Measurements from ENCODE around the gene DAB1.

The DAB1 gene

GRCh38 chr1:57431400-57431799 is 7.5 kb upstream of the DAB1 start:
- ChIA-PET POLR2A (interaction anchor here (0.6 kb wide), 1 partner anchor 8 kb away, joined by 3 read pairs; no protein-coding TSS in a partner anchor), CTCF (no interaction called here)
- Histone ChIP-seq H3K27me3 (replicated peaks in 2 of 5; ENCODE audit: control insufficient read depth in 4 of 5, insufficient read depth in 5 of 5, low read length in 4 of 5) (peaks cover 0 to 9% (median 3%) of the 10 kb centered on the region in 5 experiments), H3K36me3 (ENCODE audit: control insufficient read depth in 4 of 4, insufficient read depth in 4 of 4, low read length in 3 of 4) (no peaks in the 10 kb centered on the region), H3K4me1 (ENCODE audit: control extremely low read depth in 1 of 4, control insufficient read depth in 4 of 4, insufficient read depth in 4 of 4, low read length in 3 of 4) (no peaks in the 10 kb centered on the region), H3K9me3 (ENCODE audit: control extremely low read depth in 1 of 5, control insufficient read depth in 4 of 5, insufficient read depth in 2 of 5, low read depth in 1 of 5, low read length in 4 of 5) (no peaks in the 10 kb centered on the region), H3K27ac (ENCODE audit: insufficient read depth in 1 of 2, low read depth in 1 of 2, low read length in 2 of 2, poor library complexity in 1 of 2, severe bottlenecking in 2 of 2) (no peak overlapping the region), H3K4me3 (ENCODE audit: control insufficient read depth in 1 of 7, extremely low read depth in 1 of 7, insufficient read depth in 4 of 7, low read depth in 2 of 7, low read length in 6 of 7) (no peak overlapping the region)
- 89% methylated on average over 2 of the region's 5 CpGs for WGBS (ENCODE audit: insufficient coverage)
- DNase-seq, result no peak

- WGBS (ENCODE audit: insufficient coverage), result 1% methylated on average over 46 of the region's 63 CpGs
- Histone ChIP-seq H3K27ac (ENCODE audit: insufficient read depth in 1 of 2, low read depth in 1 of 2, low read length in 2 of 2, poor library complexity in 1 of 2, severe bottlenecking in 2 of 2) (no peak overlapping the region), H3K4me1 (ENCODE audit: control extremely low read depth in 1 of 4, control insufficient read depth in 4 of 4, insufficient read depth in 4 of 4, low read length in 3 of 4) (peaks cover 0 to 28% (median 11%) of the 10 kb centered on the region in 4 experiments), H3K27me3 (replicated peaks in 2 of 5; ENCODE audit: control insufficient read depth in 4 of 5, insufficient read depth in 5 of 5, low read length in 4 of 5) (peaks cover 24 to 76% (median 32%) of the 10 kb centered on the region in 5 experiments), H3K4me3 (ENCODE audit: control insufficient read depth in 1 of 7, extremely low read depth in 1 of 7, insufficient read depth in 4 of 7, low read depth in 2 of 7, low read length in 6 of 7) (peak overlapping the region in 5 of 7 experiments; percentile 32 to 68 (median 52)), H3K9me3 (ENCODE audit: control extremely low read depth in 1 of 5, control insufficient read depth in 4 of 5, insufficient read depth in 2 of 5, low read depth in 1 of 5, low read length in 4 of 5) (no peaks in the 10 kb centered on the region), H3K36me3 (ENCODE audit: control insufficient read depth in 4 of 4, insufficient read depth in 4 of 4, low read length in 3 of 4) (no peaks in the 10 kb centered on the region)
- POLR2A ChIA-PET, result no interaction called here
- peak in 2 of 3 donors; percentile 23 to 33 for DNase-seq
- CTCF ChIA-PET, result no interaction called here
These were observed 569 bp upstream of the DAB1 start for GRCh38 chr1:57424231-57425027.

GRCh38 chr1:57423135-57423655 is 665 bp downstream of the DAB1 start:
- Histone ChIP-seq H3K27me3 (replicated peaks in 2 of 5; ENCODE audit: control insufficient read depth in 4 of 5, insufficient read depth in 5 of 5, low read length in 4 of 5) (peaks cover 24 to 80% (median 33%) of the 10 kb centered on the region in 5 experiments), H3K27ac (ENCODE audit: insufficient read depth in 1 of 2, low read depth in 1 of 2, low read length in 2 of 2, poor library complexity in 1 of 2, severe bottlenecking in 2 of 2) (no peak overlapping the region), H3K4me3 (ENCODE audit: control insufficient read depth in 1 of 7, extremely low read depth in 1 of 7, insufficient read depth in 4 of 7, low read depth in 2 of 7, low read length in 6 of 7) (peak overlapping the region in 4 of 7 experiments; percentile 42 to 68 (median 52)), H3K4me1 (ENCODE audit: control extremely low read depth in 1 of 4, control insufficient read depth in 4 of 4, insufficient read depth in 4 of 4, low read length in 3 of 4) (peaks cover 0 to 28% (median 11%) of the 10 kb centered on the region in 4 experiments), H3K36me3 (ENCODE audit: control insufficient read depth in 4 of 4, insufficient read depth in 4 of 4, low read length in 3 of 4) (no peaks in the 10 kb centered on the region), H3K9me3 (ENCODE audit: control extremely low read depth in 1 of 5, control insufficient read depth in 4 of 5, insufficient read depth in 2 of 5, low read depth in 1 of 5, low read length in 4 of 5) (no peaks in the 10 kb centered on the region)
- DNase-seq, result peak in 1 of 3 donors; percentile 2
- 0% methylated on average over 28 of the region's 36 CpGs for WGBS (ENCODE audit: insufficient coverage)
- ChIA-PET POLR2A (interaction anchor here (0.8 kb wide), 1 partner anchor 9 kb away, joined by 3 read pairs; no protein-coding TSS in a partner anchor), CTCF (interaction anchor here (0.6 kb wide), 2 partner anchors 500 to 1604 kb away, joined by 4 to 5 read pairs; no protein-coding TSS in a partner anchor)

GRCh38 chr1:57422271-57423134 is 1.4 kb downstream of the DAB1 start:
- CTCF ChIA-PET, result interaction anchor here (0.6 kb wide), 2 partner anchors 501 to 1603 kb away, joined by 4 to 5 read pairs; no protein-coding TSS in a partner anchor

GRCh38 chr1:57421806-57422205 is 2.1 kb downstream of the DAB1 start:
- ChIA-PET CTCF (no interaction called here), POLR2A (interaction anchor here (0.6 kb wide), 1 partner anchor 538 kb away, joined by 3 read pairs; no protein-coding TSS in a partner anchor)
- Histone ChIP-seq H3K4me3 (ENCODE audit: control insufficient read depth in 1 of 7, extremely low read depth in 1 of 7, insufficient read depth in 4 of 7, low read depth in 2 of 7, low read length in 6 of 7) (peak overlapping the region in 1 of 7 experiments; percentile 45), H3K4me1 (ENCODE audit: control extremely low read depth in 1 of 4, control insufficient read depth in 4 of 4, insufficient read depth in 4 of 4, low read length in 3 of 4) (peaks cover 0 to 28% (median 11%) of the 10 kb centered on the region in 4 experiments), H3K27ac (ENCODE audit: insufficient read depth in 1 of 2, low read depth in 1 of 2, low read length in 2 of 2, poor library complexity in 1 of 2, severe bottlenecking in 2 of 2) (no peak overlapping the region), H3K9me3 (ENCODE audit: control extremely low read depth in 1 of 5, control insufficient read depth in 4 of 5, insufficient read depth in 2 of 5, low read depth in 1 of 5, low read length in 4 of 5) (no peaks in the 10 kb centered on the region), H3K36me3 (ENCODE audit: control insufficient read depth in 4 of 4, insufficient read depth in 4 of 4, low read length in 3 of 4) (no peaks in the 10 kb centered on the region), H3K27me3 (replicated peaks in 2 of 5; ENCODE audit: control insufficient read depth in 4 of 5, insufficient read depth in 5 of 5, low read length in 4 of 5) (peaks cover 24 to 88% (median 37%) of the 10 kb centered on the region in 5 experiments)
- no peak for DNase-seq
- WGBS (ENCODE audit: insufficient coverage), result no CpG with 5 or more reads among the region's 10 CpGs

More at GRCh38 chr1:57422271-57423134, 1.4 kb downstream of the DAB1 start:
- Histone ChIP-seq H3K27ac (ENCODE audit: insufficient read depth in 1 of 2, low read depth in 1 of 2, low read length in 2 of 2, poor library complexity in 1 of 2, severe bottlenecking in 2 of 2) (no peak overlapping the region), H3K4me3 (ENCODE audit: control insufficient read depth in 1 of 7, extremely low read depth in 1 of 7, insufficient read depth in 4 of 7, low read depth in 2 of 7, low read length in 6 of 7) (peak overlapping the region in 4 of 7 experiments; percentile 15 to 45 (median 37)), H3K36me3 (ENCODE audit: control insufficient read depth in 4 of 4, insufficient read depth in 4 of 4, low read length in 3 of 4) (no peaks in the 10 kb centered on the region), H3K27me3 (replicated peaks in 2 of 5; ENCODE audit: control insufficient read depth in 4 of 5, insufficient read depth in 5 of 5, low read length in 4 of 5) (peaks cover 24 to 87% (median 37%) of the 10 kb centered on the region in 5 experiments), H3K9me3 (ENCODE audit: control extremely low read depth in 1 of 5, control insufficient read depth in 4 of 5, insufficient read depth in 2 of 5, low read depth in 1 of 5, low read length in 4 of 5) (no peaks in the 10 kb centered on the region), H3K4me1 (ENCODE audit: control extremely low read depth in 1 of 4, control insufficient read depth in 4 of 4, insufficient read depth in 4 of 4, low read length in 3 of 4) (peaks cover 0 to 28% (median 11%) of the 10 kb centered on the region in 4 experiments)
- DNase-seq, result peak in 2 of 3 donors; percentile 27 to 34
- POLR2A ChIA-PET, result interaction anchor here (0.6 to 0.8 kb wide), 2 partner anchors 9 to 538 kb away, joined by 3 read pairs; no protein-coding TSS in a partner anchor
- WGBS (ENCODE audit: insufficient coverage), result 2% methylated on average over 52 of the region's 66 CpGs

- Histone ChIP-seq H3K9me3 (ENCODE audit: control extremely low read depth in 1 of 5, control insufficient read depth in 4 of 5, insufficient read depth in 2 of 5, low read depth in 1 of 5, low read length in 4 of 5) (no peaks in the 10 kb centered on the region), H3K36me3 (ENCODE audit: control insufficient read depth in 4 of 4, insufficient read depth in 4 of 4, low read length in 3 of 4) (no peaks in the 10 kb centered on the region), H3K4me1 (ENCODE audit: control extremely low read depth in 1 of 4, control insufficient read depth in 4 of 4, insufficient read depth in 4 of 4, low read length in 3 of 4) (peaks cover 0 to 28% (median 11%) of the 10 kb centered on the region in 4 experiments), H3K27ac (ENCODE audit: insufficient read depth in 1 of 2, low read depth in 1 of 2, low read length in 2 of 2, poor library complexity in 1 of 2, severe bottlenecking in 2 of 2) (no peak overlapping the region), H3K27me3 (replicated peaks in 2 of 5; ENCODE audit: control insufficient read depth in 4 of 5, insufficient read depth in 5 of 5, low read length in 4 of 5) (peaks cover 24 to 83% (median 37%) of the 10 kb centered on the region in 5 experiments), H3K4me3 (ENCODE audit: control insufficient read depth in 1 of 7, extremely low read depth in 1 of 7, insufficient read depth in 4 of 7, low read depth in 2 of 7, low read length in 6 of 7) (no peak overlapping the region)
- DNase-seq, result no peak
- 10% methylated on average over 3 of the region's 9 CpGs for WGBS (ENCODE audit: insufficient coverage)
- ChIA-PET CTCF (interaction anchor here (0.6 kb wide), 1 partner anchor 22 kb away, joined by 3 read pairs; no protein-coding TSS in a partner anchor), POLR2A (no interaction called here)
These were observed 2.7 kb downstream of the DAB1 start for GRCh38 chr1:57420981-57421785.
